NCI-H510A (cell line): ENCODE results near the gene KNDC1.

ENCODE experiments used
- DNase-seq: peaks from one replicate; lab custom pipeline; 2025; lab: John Stamatoyannopoulos, UW

Gene KNDC1

DNA sequence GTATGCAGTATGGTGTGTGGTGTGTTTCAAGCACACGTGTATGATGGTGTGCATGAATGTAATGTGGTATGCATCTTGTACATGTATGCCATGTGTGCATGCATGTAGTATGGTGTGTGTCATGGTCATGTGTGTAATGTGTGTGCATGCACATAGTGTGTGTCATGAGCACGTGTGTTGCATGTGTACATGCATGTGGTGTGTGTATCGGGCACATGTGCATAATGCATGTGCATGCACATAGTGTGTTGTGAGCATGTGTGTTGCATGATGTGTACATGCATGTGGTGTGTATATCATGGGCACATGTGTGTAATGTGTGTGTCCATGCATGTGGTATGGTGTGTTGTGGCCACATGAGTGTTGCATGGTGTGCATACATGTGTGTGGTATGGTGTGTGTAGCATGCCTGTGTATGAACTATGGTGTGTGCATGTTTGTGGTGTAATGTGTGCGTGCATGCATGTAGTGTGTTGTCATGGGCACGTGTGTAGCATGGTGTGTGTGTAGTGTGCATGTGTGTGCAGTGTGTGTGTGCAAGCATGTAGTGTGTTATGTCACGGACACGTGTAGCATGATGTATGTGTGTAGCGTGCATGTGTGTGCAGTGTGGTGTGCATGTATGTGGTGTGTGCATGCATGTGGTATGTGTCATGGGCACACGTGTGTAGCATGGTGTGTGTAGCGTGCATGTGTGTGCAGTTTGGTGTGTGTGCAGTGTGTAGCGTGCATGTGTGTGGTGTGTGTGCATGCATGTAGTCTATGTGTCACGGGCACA is 17.6 kb downstream of the KNDC1 start:
- DNase-seq: no peak

DNA sequence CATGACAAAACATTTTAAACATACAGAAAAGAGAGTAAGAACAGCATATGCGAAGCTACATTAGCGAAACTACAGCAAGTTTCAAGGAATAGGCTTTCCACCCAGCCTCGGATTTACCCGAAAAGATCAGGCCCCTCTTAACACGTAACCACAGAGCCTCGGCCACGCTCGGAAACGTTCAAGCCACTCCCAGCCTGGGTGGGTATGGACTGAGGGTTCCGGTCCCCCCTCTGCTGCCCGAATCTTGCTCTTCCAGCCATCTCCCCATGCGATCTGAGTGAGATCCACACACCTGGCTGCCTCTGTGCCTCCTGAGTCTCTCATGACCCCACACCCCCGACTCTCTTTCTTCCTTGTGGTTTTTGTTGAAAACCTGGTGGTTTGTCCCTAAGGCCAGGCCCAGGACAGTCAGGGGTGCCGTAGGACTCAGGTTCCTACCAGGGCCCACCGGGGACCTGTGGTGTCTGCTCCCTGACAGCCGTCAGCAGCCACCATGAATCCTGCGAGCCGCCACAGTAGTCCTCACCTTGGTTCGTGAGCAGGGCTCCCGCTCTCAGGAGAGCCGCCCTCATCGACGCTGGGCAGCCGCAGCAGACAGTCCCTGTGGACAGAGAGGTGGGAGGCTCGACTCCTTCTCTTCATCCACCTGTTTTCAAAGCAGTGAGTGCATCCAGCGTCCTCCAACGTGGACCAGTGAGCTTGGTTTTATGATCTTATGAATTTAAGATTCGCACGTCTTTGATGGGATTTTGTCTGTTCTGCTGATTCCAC is 18.5 kb downstream of the KNDC1 start:
- DNase-seq: no peak

DNA sequence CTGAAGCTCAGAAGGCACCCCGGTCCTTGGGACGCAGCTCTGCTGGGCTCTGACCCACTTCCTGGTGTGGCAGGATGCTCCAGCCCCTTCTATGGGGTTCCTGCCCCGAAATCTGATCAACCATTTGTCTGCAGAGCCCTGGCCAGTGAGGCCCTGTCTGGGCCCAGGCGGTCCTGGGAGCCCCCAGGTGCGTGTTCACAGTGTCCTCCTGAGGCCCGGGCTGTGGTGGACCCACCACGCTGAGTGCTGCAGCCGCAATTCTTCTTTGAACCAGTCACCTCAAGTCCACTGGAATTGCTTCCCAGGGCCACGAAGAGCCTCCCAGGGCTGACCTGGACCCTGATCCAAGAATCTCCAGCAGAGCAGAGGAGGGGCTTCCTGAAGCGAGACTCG is 19.1 kb downstream of the KNDC1 start:
- no peak for DNase-seq

DNA sequence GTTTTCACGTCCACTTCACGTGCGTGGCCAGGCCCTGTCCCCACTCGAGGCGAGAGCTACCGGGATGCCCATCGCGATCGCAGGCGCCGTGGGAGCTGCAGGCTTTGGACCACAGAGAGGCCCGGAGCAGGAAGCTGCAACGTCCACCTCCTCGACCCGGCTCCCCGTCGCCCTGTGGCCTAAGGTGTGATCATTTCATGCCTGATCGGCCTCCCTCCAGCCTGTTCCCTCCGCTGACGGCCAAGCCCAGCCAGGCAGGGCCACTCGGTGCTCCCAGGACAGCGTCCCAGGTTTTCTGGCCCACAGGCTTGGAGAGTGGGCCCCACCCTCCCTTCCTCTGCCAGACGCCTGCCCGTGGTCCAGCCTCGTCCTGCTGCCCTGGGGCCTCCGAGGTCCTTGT is 19.6 kb downstream of the KNDC1 start:
- DNase-seq: no peak

DNA sequence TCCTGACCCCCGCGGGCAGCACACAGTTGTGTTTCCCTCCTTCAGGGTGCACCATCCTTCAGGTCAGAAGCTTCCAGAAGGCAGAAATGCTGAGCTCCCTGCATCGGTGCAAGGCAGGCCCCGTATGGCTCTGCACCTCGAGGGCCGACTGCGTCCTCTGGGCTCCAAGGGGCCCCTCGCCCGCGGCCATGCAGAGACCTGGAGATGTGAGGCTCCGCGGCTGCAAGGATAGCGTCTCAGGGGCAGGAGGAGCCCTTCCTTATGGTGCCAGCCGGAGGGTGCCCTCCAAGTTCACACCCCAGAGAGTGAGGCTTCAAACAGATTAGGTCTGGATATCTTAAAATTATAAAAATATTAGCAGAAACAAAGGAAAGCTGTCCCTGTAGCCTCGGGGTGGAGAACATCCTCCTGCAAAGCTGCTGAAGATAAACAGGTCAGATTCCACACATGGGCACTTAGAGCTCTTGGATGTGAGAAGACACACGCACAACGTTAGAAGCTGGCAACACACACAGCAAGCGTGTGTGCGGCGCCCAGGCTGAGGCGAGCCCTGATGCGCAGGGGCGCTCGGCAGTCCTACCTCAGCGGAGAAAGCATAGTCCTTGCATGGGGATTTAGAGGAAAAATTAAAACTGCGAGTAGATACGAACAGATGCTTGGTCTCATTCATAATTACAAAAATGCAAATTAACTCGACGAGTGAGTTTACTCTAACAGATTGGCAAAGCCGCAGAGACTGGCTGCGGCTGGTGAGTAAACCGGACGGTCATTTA is 20.4 kb downstream of the KNDC1 start:
- DNase-seq: no peak

DNA sequence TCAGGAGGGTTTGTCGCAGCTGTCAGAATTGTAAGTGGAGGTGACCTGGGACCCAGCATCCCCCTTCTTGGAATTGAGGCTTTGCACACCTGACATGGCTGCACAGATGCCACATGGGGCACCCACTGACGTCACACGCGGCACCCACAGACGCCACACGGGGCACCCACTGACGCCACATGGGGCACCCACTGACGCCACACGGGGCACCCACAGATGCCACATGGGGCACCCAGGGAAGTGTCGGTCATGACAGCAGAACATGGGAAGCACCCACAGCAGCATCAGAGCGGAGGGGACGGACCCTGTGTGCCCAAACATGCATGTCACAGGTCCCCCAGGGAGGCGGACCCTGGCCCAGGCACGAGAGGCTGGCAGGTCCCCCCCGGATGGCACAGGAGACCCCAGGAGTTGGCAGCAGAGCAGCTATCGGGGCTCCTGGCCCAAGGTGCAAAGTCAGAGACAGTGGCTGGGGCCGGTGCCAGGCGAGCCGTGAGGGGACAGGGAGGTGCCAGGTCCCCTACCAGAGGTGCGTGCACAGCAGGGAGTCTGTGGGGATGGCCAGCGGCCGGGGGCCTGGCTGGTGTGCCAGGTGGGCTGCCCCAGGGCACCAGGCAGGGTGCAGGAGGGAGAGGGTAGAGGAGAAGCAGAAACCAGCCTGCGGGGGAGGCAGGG is 21.1 kb downstream of the KNDC1 start:
- no peak for DNase-seq

DNA sequence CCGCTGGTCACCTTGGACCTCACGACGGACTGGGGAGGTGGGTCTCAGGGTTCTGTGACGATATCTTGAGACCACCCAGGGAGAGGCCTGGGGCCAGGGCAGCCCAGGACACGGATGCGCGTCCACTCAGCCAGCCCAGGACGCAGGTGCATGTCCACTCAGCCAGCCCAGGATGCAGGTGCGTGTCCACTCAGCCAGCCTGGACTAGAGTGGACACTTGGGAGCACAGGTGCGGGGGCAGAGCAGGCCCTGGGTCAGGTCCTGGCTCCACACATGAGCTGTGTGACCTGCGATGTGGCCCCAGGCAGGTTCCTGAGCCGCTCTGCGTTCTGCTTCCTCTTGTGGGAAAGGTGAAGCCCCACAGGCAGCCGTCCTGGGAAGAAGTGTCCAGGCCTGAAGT is 22.2 kb downstream of the KNDC1 start:
- no peak for DNase-seq

DNA sequence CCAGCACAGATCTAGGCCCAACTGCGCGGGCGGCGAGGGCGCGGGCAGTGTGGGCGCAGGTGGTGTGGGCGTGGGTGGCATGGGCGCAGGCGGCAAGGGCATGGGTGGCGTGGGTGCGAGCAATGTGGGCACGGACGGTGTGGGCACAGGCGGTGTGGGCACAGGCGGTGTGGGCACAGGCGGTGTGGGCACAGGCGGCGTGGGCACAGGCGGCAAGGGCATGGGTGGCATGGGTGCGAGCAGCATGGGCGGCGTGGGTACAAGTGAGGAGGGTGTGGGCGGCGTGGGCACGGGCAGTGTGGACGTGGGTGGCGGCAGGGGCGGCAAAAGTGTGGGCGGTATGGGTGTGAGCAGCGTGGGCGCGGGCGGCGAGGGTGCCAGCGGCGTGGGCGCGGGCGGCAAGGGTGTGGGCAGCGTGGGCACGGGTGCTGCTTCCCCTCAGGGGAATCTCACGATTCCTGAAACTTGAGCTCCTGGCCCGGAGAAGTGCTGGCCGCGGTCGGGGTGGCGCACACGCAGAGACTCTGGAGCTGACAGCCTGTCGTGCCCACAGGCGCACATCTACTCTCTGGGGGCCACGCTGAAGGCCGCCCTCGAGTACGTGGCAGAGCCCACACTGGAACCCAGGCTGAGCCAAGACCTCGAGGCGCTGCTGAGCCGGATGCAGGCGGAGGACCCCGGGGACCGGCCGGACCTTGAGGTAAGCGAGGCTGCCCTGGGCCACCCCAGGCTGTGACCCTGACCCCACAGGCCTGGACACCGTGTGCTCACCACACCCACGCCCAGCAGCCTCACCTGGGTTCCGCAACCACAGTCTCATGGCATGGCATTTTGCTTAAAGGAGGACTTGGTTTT is 23.0 kb downstream of the KNDC1 start:
- DNase-seq: no peak

DNA sequence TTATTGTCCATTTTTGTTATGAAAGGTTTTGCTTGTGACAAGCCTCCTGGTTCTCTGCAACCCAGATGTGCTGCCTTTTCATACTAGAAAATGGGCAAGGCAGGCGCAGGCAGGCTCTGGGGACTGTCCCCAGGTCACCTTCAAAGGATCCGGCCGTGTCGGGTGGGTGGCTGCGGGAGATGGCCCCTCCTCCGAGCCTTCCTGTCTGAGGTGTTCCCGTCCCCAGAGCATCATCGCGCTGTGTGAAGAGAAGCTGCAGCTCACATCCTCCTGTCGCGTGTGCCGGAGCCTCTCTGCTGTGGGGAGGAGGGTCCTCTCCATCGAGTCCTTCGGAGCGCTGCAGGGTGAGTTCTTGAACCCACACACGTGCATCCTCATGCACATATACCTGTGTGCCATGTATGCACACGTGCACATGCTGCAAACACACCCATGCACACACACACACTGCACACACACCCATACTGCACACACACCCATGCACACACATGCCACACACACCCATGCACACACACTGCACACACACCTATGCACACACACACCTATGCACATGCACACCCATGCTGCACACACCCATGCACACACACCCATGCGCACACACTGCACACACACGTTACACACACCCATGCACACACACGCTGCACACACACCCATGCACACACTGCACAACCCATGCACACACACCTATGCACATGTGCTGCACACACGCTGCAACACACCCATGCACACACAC is 23.8 kb downstream of the KNDC1 start:
- no peak for DNase-seq

DNA sequence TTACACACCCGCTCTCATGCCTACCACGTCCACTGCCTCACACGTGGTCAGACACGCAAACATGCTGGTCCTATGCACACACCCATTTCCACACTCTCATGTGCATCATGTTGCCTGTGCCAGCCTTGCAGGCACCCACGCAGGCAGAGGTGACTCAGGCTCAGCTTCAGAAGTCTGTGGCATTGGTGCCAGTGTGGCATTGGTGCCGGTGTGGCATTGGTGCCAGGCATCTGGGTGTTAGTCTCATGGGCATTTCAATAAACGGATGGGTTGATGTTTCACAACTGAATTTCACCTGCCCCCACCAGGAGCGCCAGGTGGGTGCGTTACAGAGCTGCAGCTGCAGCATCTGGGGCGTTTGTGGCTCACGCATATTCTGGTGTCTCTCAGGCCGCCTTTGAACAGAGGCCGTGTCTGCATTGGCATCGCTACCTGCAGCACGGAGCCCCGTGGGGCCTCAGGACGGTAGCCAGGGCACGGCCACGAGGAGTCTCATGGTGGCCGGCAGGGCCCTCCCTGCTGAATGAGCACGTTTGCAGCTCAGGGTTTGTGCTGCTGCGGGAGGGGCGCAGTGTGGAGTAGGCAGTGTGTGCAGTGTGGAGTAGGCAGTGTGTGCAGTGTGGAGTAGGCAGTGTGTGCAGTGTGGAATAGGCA is 24.7 kb downstream of the KNDC1 start:
- DNase-seq: no peak

DNA sequence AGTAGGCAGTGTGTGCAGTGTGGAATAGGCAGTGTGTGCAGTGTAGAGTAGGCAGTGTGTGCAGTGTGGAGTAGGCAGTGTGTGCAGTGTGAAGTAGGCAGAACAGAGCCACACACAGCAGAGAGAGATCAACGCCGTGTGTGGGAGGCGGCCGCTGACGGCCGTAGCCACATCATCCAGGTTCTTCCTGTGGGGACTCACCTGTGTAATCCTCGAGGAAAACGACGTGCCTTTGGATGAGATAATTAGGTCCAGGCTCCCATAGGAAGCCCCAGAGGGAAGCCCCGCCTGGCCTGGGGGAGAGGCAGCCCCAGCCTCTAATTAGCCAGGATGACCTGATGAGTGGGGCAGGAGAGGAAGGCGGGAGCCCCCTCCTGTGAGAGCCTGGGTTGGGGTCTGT is 25.4 kb downstream of the KNDC1 start:
- DNase-seq: no peak

DNA sequence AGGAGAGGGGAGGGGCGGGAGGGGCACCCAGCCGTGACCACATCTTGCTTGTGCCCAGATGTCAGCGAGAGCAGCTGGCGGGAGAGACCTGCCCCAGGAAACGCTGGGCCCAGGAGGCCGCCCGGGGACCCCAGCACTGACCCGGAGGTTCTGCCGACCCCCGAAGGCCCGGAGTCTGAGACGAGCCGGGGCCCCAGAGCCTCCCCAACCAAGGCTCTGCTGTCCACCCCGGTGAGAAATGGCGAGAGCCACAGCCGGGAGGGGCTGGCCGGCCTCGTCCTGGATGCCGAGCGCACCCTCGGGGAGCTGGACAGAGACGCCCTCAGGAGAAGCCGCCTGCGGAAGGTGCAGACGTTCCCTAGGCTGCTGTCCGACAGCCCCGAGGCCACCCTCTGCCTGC is 25.9 kb downstream of the KNDC1 start:
- DNase-seq: no peak

DNA sequence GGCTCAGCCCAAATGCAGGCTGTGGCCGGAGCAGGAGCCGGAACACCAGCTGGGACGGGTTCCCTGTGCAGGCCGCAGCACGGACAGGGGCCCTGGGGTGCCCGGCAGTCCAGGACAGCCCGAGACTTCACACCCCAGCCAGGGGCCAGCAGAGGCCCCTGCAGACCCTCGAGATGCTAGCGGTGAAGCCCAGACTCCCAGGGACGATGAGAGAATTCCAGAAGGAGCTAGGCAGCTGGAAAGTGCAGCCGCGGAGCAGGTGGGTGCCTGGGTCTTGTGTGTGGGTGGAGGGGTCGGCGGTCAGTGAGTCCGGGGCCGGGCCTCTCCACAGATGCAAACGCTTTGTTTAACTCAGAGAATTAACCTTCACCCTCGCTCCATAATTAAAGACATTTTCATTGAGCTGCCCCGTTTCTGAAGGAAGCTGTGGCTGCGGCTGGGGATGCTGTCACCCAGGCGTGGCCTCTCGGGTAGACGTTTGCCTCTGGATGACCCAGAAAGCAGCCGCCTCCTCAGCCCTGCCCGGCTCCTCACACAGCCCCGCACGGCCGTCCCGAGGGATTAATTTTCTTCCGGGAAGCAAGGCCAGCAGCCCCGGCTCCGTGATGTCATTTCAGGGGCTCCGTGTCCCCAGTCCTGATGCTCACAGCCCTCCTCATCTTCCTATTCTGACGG is 26.5 kb downstream of the KNDC1 start:
- DNase-seq: no peak

DNA sequence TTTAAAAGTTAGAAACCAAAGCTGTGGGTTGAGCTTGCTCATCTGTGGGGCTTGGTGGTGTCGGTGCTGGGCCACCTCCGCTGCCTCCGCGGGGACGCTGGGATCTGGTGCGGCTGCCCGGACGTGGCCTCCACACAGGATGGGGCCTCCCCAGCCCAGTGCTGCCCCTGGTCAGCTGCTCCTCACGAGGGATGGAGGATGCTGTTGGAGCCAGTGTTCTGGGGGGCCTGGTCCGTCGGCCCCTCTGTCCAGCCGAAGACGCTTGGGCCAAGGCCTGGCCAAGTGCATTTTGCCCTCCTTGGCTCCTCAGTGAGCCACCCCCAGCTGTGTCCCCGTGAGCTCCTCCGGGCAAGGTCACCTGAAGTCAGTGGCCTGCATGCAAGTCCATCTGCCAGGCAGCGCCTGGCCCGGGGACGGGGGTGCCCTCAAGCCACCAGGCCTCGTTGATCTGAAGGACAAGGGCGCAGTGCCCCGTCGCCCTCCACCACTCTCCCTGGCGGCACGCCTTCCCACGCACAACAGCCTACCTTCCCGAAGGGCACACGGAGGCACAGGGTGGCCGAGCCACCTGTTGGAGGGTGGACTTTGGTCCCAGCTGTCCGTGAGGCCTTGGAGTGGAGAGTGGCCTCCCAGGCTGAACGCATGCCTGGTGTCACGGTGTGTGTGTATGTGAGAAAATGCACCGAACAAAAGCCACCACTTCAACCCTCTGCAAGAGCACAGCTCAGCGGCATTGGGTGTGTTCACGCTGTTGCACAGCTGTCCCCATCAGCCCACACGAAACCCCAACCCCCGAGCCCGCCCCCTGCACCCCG is 27.3 kb downstream of the KNDC1 start:
- no peak for DNase-seq

DNA sequence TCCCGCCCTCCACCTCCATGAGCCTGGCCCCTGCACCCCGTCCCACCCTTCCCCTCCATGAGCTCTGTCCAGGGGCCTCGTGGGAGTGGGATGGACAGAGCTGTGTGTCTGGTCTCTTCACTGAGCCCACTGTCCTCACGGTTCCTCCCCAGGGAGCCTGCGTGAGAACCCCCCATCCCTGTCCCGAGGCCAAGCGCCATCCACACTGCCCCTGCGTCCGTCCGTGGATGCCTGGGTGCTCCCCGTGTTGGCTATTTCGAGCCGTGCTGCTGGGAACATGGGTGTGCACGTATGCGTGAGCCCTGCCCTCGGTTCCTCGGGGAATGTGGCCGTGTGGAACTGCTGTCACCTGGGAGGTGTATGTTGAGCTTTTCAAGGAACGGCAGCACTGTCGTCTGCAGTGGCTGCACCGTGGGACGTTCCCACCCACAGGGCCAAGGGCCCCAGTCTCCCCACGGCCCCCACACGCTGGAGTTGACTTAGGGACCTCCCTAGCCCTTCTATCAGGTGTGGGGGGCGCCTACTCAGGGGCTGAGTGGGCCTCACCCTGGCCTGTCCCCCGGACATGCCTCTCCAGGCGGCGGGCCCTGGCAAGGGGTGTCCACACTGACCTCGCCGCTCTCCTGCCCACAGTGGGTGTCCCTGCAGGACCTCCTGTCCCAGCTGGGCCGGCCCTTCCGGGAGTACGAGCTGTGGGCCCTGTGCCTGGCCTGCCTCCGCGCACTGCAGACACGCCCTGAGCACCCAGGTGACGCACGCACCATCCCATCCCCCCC is 28.1 kb downstream of the KNDC1 start:
- no peak for DNase-seq

DNA sequence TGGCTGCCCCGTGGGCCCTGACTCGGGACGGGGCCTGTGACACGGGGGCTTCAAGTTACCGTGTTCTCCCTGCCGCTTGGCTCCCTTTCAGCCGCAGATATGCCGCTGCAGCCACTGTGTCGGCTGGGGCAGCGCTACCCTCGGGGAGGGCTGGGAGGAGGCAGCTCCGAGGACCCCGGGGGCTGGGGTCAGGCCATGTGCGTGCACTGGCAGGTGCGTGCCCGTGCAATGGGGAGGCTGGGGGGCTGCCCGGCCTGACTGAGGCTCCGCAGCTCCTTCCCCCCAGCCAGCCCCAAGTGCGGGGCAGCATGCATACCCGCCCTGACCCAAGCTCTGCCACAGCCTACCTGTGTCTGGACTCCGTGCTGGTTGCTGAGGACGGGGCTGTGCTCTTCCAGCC is 29.2 kb downstream of the KNDC1 start:
- no peak for DNase-seq

DNA sequence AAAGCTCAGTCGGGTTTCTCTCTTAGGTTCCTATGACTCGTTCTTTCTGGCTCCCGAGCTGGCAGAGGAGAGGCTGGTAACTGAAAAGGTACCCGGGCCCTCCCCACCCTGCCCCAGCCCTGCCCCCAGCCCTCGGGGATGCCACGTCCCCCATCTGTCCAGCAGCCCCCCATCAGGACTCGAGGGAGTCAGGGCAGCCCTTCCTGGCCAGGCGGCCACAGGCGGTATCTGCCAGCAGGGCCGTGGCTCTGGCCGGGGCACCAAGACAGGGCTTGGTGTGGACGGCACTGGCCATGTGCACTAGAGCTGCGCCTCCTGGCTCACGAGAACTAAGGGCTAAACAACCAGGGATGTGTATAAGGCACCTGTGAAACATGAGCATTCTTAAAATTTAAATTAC is 29.7 kb downstream of the KNDC1 start:
- DNase-seq: no peak

DNA sequence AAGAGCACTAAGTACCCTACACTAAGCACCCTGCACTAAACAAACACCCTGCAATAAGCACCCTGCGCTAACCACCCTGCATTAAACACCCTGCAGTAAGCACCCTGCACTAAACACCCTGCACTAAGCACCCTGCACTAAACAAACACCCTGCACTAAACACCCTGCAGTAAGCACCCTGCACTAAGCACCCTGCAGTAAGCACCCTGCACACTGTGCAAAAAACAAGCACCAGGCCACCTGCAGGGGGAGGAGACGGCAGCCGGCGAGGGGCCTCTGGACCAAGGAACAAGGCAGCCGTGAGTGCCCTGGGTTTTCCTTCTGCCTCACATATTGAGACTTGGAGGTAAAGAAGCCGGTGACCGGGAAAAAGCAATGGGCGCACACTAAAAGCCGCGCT is 30.2 kb downstream of the KNDC1 start:
- DNase-seq: no peak
